K562 (cell line): ENCODE data around the gene KLK8. TPM values are rescaled to one million over a fixed set of nuclear protein-coding genes. Genes with fewer than 3 reads are reported as not detected.
A peak's percentile ranks its signal among the peaks of the same experiment; 100 is the strongest.

Experiments
- ARNT ChIP-seq, 2 experiments: fragments of 450-650 bp; IDR thresholded peaks; 2 replicates each; pipeline ENCODE4 v1.6.1; 2016; ENCODE audit warnings: mild to moderate bottlenecking in 1 of 2
- C11orf30 ChIP-seq: fragments of 450-650 bp; IDR thresholded peaks from 2 replicates; pipeline ENCODE4 v1.6.1; 2016; ENCODE audit warnings: low read depth, mild to moderate bottlenecking
- DIDO1 ChIP-seq: fragments of 450-650 bp; IDR thresholded peaks from 2 replicates; pipeline ENCODE4 v1.6.1; 2016; ENCODE audit warnings: low read depth, missing biosample characterization, missing genetic modification characterization
- FOS ChIP-seq: IDR thresholded peaks from 3 replicates; pipeline ENCODE4 v1.6.1; 2011; ENCODE audit not compliant: insufficient read length; ENCODE audit errors: extremely low read depth
- KDM1A ChIP-seq, 2 experiments: fragments of 450-650 bp; IDR thresholded peaks; 2 replicates each; pipeline ENCODE4 v1.6.1; 2016; ENCODE audit warnings: mild to moderate bottlenecking in 2 of 2
- KLF16 ChIP-seq: IDR thresholded peaks from 2 replicates; pipeline ENCODE4 v1.6.1; 2016; ENCODE audit warnings: antibody characterized with exemption
- RBM14 ChIP-seq: fragments of 200-400 bp; formaldehyde crosslinking; IDR thresholded peaks from 2 replicates; pipeline ENCODE4 v1.6.1; 2018; ENCODE audit warnings: low read depth, mild to moderate bottlenecking, low read length, moderate library complexity, borderline replicate concordance; ENCODE audit not compliant: insufficient read depth
- RFX7 ChIP-seq: fragments of 250-450 bp; sonication (Bioruptor Pico); IDR thresholded peaks from 2 replicates; pipeline ENCODE4 v1.5.1; 2021; ENCODE audit warnings: mild to moderate bottlenecking
- SLC30A9 ChIP-seq: fragments of 250-450 bp; sonication (Bioruptor Pico); IDR thresholded peaks from 2 replicates; pipeline ENCODE4 v1.8.0; 2022; ENCODE audit warnings: mild to moderate bottlenecking, moderate library complexity
- SNRNP70 ChIP-seq: fragments of 200-400 bp; formaldehyde crosslinking; optimal IDR thresholded peaks from 2 replicates; pipeline ENCODE3; 2017; ENCODE audit warnings: low read depth, low read length
- TOE1 ChIP-seq, 2 experiments: fragments of 450-650 bp in 1 of 2; sonication (generic) in 1 of 2; formaldehyde crosslinking in 1 of 2; IDR thresholded peaks; 2 replicates each; pipeline versions ENCODE4 v1.7.1 to v1.8.0; 2016 to 2022; ENCODE audit warnings: borderline replicate concordance in 2 of 2, mild to moderate bottlenecking in 2 of 2, antibody characterized with exemption in 1 of 2, inconsistent platforms in 1 of 2, low read depth in 1 of 2, missing genetic modification reagents in 1 of 2, moderate library complexity in 1 of 2
- YY1 ChIP-seq, 3 experiments: IDR thresholded peaks; 2 replicates each; pipeline ENCODE4 v1.6.1; 2011; ENCODE audit warnings: low read length in 2 of 3, mild to moderate bottlenecking in 2 of 3, moderate library complexity in 2 of 3, borderline replicate concordance in 1 of 3, control low read depth in 1 of 3, low read depth in 1 of 3; ENCODE audit not compliant: insufficient read depth in 3 of 3, insufficient replicate concordance in 2 of 3, control insufficient read depth in 1 of 3, insufficient read length in 1 of 3; ENCODE audit errors: extremely low read depth in 1 of 3
- ZBTB34 ChIP-seq: fragments of 250-450 bp; sonication (Bioruptor Pico); IDR thresholded peaks from 2 replicates; pipeline ENCODE4 v1.8.0; 2021; ENCODE audit warnings: mild to moderate bottlenecking, moderate library complexity
- ZNF384 ChIP-seq: IDR thresholded peaks from 2 replicates; pipeline ENCODE4 v1.6.1; 2012; ENCODE audit warnings: low read depth, low read length, improper control_type of control experiment
- ZSCAN32 ChIP-seq: fragments of 450-650 bp; formaldehyde crosslinking; IDR thresholded peaks from 2 replicates; pipeline ENCODE4 v1.4.0; 2020; ENCODE audit warnings: mild to moderate bottlenecking, moderate library complexity
- polyA plus RNA-seq, 8 experiments: library from polyadenylated mRNA; depleted of rRNA in 4 of 8; stranded (reverse) in 5 of 8; unstranded in 3 of 8; fragments of >200 nt; fragmentation: Nextera tagmentation in 2 of 8; fragmentation: Illumina TruSeq in 1 of 8; extraction: Ambion mirVana in 2 of 8; extraction: Trizol in 1 of 8; gene quantifications; 2 replicates each; pipeline versions ENCODE4 v1.2.1 to v1.2.3, GENCODE V29; 2011 to 2014; ENCODE audit warnings: inconsistent platforms in 1 of 8, missing spikeins in 1 of 8
- total RNA-seq, 7 experiments: library from RNA; depleted of rRNA in 6 of 7; stranded (reverse); fragments of >200 nt in 6 of 7; fragmentation: Illumina TruSeq in 2 of 7; extraction: Trizol in 2 of 7; gene quantifications; 2 replicates each; pipeline versions ENCODE4 v1.2.1 to v1.2.3, GENCODE V29; 2011 to 2021; ENCODE audit warnings: low replicate concordance in 1 of 7
- TF ChIP-seq, protein P1 (sequence below): fragments of 450-650 bp; IDR thresholded peaks from 2 replicates; pipeline ENCODE4 v1.6.1; 2016; ENCODE audit warnings: mild to moderate bottlenecking, moderate library complexity

Gene KLK8
- total and polyA plus RNA-seq, 9 of the 15 experiments (the other 6 are each of a cell fraction or from before 2014, with no cell fraction given), result 0.37 to 1.7 (median 0.76) TPM

GRCh38 chr19:50994129-50994528 lies 7.3 kb downstream of the KLK8 start (continued):
- TF ChIP-seq, protein P1, sequence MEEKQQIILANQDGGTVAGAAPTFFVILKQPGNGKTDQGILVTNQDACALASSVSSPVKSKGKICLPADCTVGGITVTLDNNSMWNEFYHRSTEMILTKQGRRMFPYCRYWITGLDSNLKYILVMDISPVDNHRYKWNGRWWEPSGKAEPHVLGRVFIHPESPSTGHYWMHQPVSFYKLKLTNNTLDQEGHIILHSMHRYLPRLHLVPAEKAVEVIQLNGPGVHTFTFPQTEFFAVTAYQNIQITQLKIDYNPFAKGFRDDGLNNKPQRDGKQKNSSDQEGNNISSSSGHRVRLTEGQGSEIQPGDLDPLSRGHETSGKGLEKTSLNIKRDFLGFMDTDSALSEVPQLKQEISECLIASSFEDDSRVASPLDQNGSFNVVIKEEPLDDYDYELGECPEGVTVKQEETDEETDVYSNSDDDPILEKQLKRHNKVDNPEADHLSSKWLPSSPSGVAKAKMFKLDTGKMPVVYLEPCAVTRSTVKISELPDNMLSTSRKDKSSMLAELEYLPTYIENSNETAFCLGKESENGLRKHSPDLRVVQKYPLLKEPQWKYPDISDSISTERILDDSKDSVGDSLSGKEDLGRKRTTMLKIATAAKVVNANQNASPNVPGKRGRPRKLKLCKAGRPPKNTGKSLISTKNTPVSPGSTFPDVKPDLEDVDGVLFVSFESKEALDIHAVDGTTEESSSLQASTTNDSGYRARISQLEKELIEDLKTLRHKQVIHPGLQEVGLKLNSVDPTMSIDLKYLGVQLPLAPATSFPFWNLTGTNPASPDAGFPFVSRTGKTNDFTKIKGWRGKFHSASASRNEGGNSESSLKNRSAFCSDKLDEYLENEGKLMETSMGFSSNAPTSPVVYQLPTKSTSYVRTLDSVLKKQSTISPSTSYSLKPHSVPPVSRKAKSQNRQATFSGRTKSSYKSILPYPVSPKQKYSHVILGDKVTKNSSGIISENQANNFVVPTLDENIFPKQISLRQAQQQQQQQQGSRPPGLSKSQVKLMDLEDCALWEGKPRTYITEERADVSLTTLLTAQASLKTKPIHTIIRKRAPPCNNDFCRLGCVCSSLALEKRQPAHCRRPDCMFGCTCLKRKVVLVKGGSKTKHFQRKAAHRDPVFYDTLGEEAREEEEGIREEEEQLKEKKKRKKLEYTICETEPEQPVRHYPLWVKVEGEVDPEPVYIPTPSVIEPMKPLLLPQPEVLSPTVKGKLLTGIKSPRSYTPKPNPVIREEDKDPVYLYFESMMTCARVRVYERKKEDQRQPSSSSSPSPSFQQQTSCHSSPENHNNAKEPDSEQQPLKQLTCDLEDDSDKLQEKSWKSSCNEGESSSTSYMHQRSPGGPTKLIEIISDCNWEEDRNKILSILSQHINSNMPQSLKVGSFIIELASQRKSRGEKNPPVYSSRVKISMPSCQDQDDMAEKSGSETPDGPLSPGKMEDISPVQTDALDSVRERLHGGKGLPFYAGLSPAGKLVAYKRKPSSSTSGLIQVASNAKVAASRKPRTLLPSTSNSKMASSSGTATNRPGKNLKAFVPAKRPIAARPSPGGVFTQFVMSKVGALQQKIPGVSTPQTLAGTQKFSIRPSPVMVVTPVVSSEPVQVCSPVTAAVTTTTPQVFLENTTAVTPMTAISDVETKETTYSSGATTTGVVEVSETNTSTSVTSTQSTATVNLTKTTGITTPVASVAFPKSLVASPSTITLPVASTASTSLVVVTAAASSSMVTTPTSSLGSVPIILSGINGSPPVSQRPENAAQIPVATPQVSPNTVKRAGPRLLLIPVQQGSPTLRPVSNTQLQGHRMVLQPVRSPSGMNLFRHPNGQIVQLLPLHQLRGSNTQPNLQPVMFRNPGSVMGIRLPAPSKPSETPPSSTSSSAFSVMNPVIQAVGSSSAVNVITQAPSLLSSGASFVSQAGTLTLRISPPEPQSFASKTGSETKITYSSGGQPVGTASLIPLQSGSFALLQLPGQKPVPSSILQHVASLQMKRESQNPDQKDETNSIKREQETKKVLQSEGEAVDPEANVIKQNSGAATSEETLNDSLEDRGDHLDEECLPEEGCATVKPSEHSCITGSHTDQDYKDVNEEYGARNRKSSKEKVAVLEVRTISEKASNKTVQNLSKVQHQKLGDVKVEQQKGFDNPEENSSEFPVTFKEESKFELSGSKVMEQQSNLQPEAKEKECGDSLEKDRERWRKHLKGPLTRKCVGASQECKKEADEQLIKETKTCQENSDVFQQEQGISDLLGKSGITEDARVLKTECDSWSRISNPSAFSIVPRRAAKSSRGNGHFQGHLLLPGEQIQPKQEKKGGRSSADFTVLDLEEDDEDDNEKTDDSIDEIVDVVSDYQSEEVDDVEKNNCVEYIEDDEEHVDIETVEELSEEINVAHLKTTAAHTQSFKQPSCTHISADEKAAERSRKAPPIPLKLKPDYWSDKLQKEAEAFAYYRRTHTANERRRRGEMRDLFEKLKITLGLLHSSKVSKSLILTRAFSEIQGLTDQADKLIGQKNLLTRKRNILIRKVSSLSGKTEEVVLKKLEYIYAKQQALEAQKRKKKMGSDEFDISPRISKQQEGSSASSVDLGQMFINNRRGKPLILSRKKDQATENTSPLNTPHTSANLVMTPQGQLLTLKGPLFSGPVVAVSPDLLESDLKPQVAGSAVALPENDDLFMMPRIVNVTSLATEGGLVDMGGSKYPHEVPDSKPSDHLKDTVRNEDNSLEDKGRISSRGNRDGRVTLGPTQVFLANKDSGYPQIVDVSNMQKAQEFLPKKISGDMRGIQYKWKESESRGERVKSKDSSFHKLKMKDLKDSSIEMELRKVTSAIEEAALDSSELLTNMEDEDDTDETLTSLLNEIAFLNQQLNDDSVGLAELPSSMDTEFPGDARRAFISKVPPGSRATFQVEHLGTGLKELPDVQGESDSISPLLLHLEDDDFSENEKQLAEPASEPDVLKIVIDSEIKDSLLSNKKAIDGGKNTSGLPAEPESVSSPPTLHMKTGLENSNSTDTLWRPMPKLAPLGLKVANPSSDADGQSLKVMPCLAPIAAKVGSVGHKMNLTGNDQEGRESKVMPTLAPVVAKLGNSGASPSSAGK, result peak; percentile 46
- TF ChIP-seq KLF16 (no peak), ARNT (IDR thresholded peaks at IDR 0.05) (no peak), KDM1A (IDR thresholded peaks at IDR 0.05) (no peak), ZSCAN32 (CRISPR knock-in tag) (no peak), C11orf30 (peak; percentile 34; the same call in 1 of the 2 replicates), SNRNP70 (no peak), ZNF384 (no peak), TOE1 (IDR thresholded peaks at IDR 0.05; ENCODE audit: borderline replicate concordance) (peak; percentile 93), TOE1 (CRISPR knock-in tag; IDR thresholded peaks at IDR 0.05; ENCODE audit: borderline replicate concordance, low read depth) (no peak), FOS (peak; percentile 83), ZBTB34 (CRISPR knock-in tag) (no peak), SLC30A9 (CRISPR knock-in tag) (no peak), YY1 (IDR thresholded peaks at IDR 0.05; ENCODE audit: borderline replicate concordance in 1 of 3, control insufficient read depth in 1 of 3, extremely low read depth in 1 of 3, insufficient read depth in 3 of 3, insufficient read length in 1 of 3, insufficient replicate concordance in 2 of 3, low read depth in 1 of 3, low read length in 2 of 3) (peak; percentile 17 to 89 (median 31)), RFX7 (CRISPR knock-in tag) (no peak), DIDO1 (peak; percentile 84; the same call in 1 of the 2 replicates), RBM14 (no peak)
